Activated naive CD8-positive, alpha-beta T cell treated with anti-CD3 and anti-CD28 coated beads, Interleukin-2, amount 50 U/mL, for 16 hours (primary cell): ENCODE measurements around the gene CDH26.
"Not testable (repeated sequence)": the region's sequence is repeated elsewhere in the genome, so short reads cannot be mapped to it uniquely, and the experiment has no call there.

Experiments
- DNase-seq: peaks from one replicate; pipeline ENCODE4 v3.0.0-alpha.2; 2020; ENCODE audit warnings: low read depth, low spot score

CDH26 gene

DNA sequence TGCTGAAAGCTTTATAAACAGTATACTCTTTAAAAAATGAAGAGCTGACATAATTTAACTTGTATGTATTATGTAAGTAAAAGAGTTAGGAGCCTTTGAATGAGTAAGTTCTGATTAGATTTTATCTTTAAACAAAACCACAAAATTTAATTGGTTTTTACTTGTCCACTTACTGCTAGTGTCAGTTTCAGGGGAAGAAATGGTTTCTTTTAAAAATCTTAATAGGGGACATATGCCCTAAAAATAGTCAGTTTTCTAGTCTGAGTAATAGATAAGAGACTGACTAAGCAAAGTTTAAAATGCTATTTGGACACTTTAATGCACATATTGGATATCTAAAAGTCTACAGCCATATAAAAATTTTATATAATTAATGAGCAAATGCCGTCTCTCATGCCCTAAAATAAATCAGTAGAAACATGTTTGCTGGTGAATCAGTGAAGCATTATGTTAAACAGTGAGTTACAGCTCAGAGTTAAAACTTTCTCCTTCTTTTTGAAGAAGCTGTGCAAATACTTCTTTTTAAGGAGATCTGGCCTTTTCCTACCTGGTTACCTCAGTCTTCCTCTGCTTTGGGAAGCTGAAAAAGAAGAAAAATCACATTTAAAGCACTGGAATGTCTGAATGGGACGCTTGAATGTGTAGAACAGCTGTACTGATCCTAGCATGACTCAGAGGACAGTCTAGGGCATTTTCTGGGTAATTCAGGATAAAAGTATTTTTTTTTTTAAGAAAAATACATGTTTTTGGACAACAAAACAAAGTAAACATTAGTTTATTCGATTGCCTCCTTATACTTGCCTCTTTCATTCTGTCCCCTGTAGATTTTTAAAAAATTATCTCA, 55.3 kb downstream of the CDH26 start:
- no peak for DNase-seq

DNA sequence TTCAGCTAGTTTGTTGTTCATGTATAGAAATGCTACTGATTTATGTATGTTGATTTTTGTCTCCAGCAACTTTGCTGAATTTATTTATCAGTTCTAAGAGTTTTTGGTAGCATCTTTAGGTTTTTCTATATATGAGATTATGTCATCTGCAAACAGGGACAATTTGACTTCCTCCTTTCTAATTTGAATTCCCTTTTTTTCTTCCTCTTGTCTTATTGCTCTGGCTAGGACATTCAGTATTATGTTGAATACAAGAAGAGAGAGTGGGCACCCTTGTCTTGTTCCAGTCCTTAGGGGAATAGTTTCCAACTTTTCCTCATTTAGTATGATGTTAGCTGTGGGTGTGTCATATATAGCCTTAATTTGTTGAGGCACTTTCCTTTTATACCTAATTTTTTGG, 58.2 kb downstream of the CDH26 start:
- no peak for DNase-seq

DNA sequence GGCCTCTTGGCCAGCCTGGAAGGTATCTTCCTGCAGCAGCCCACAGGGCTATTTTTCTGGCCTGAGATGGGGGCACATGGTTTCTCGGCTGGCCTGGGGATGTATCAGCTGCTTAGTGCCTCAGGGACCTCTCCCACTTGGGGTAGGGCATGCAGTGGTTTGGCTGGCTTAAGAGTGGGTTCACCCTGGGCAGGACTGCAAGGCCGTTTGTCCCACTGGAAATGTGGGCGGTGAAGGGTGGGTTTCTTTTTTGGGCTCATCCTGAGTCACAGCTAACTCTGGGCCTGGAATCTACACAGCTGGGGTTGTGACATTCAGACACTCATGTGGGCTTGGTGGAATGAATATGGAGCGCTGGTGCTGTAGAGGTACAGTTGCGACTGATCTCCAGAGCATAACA, 62.0 kb downstream of the CDH26 start:
- DNase-seq: no peak

DNA sequence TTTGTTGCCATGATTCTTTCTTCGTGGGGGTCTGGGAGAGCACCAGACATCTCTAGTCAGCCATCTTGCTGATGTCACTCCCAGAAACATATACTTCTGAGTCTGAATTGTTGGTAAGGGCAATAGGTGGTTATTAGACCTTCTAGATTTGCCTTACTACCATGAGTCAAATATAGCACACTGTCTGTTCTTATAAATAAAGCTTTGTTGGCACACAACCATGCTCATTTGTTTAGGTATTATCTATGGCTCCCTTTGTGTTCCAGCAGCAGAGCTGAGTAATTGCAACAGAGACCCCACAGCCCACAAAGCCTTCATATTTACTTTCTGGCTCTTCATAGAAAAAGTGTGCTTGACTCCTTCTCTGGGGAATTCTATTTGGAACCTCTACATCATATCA, 62.9 kb downstream of the CDH26 start:
- no peak for DNase-seq

DNA sequence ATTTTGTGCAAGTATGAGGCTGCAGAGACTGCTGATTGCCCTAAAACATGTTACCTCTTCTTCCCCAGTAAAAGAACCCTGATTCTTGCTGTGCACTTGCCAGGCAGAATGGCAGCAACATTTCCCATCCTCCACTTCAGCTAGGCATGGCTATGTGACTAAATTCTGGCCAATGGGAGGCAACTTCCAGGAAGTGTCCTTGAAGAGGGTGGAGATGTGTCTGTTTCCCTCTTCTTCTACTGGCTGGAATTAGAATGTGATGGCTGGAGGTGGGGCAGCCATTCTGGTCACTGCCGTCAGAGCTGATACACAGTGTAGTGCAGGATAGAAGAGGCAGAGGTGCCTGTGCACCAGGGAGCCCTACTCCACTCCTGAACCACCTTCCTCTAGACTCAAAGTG, 64.6 kb downstream of the CDH26 start:
- no peak for DNase-seq

DNA sequence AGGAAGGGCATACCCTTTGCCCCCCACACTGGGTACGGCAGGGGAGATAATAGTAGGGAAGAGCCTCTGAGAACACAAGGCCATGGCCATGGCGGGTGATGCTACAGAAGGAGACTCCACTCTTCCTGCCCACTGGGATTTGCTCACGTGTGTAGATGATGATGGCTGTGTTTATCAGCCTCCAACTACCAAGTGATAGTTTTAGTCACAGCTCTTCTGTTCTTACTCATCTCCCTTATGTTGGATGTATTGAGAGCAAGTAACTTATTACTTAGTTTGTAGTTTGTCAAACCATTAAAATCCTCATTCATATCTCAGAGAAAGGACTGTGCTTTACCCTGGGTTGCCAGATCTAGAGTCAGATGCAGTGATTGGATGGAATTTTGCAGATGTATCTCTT, 66.0 kb downstream of the CDH26 start:
- no peak for DNase-seq

DNA sequence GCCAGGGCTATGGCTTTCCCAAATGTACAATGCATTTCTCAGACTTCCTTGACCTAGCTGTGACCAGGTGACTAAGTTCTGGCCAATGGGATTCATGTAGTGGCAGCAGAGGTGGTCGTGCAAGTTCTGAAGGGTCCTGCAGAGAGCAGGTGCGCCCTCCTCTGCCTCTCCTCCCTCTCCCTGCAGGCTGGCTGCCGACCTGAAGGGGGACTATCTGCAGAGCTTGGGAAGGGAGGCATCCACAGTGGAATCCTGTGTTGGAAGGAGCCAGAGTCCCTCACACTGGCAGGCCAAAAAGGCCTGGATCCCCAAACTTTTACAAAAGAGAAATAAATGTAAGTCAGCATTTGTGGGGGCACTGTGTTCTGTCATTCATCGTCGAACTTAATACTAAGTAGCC, 66.6 kb downstream of the CDH26 start:
- no peak for DNase-seq

DNA sequence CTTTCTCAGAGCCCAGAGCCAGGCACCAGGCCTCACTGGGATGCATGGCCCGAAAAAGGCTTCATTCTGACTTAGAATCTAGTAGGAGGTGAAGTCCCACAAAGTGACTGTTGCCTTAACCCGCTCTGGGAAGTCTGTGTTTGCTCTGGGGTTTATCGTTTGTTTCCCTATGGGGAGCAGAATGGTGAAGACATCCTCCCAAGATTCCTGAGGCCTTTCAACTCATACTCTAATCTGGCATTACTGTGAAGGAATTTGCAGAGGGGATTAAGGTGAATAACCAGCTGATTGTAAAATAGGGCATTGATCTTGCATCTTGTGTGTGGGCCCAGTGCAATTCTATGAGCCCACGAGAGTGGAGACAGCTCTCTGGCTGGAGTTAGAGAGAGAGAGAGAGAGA, 67.8 kb downstream of the CDH26 start:
- DNase-seq: no peak

DNA sequence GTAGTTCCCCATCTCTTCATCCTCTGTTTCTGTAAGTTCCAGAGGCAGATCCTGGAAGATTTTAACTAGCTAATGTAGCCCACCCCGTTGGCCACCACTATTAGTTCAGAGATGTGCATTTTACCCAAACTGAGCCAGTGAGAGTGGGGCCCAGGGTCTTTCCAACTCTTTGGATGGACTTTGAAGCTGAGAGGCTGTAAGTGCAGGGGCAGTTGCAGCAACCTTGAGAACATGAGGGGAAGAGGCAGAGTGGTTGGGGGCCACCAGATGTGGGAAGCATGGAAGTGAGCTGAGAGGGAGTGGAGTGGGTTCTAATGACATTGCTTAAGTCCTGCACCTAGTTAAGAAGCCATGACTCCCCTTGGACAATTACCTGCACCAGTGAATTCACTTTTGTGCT, 72.2 kb downstream of the CDH26 start:
- no peak for DNase-seq

DNA sequence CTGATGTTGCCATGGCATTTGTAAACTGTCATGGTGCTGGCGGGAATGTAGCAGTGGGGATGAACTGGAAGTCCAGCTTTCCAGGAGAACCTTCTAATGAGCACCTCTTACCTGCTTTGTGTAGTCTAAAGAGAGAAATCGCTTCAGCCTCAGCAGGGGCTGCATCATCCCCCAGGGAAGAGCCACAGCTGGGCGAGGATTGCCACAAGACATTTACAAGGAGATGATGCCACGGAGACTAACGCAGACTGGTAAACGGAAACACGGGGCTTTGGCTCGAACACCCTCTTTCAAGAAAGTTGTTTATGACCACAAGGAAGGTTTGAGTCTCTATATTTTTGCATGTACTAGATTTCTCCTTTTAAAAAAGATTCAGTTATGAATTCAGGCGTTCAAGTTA, 72.9 kb downstream of the CDH26 start:
- no peak for DNase-seq

DNA sequence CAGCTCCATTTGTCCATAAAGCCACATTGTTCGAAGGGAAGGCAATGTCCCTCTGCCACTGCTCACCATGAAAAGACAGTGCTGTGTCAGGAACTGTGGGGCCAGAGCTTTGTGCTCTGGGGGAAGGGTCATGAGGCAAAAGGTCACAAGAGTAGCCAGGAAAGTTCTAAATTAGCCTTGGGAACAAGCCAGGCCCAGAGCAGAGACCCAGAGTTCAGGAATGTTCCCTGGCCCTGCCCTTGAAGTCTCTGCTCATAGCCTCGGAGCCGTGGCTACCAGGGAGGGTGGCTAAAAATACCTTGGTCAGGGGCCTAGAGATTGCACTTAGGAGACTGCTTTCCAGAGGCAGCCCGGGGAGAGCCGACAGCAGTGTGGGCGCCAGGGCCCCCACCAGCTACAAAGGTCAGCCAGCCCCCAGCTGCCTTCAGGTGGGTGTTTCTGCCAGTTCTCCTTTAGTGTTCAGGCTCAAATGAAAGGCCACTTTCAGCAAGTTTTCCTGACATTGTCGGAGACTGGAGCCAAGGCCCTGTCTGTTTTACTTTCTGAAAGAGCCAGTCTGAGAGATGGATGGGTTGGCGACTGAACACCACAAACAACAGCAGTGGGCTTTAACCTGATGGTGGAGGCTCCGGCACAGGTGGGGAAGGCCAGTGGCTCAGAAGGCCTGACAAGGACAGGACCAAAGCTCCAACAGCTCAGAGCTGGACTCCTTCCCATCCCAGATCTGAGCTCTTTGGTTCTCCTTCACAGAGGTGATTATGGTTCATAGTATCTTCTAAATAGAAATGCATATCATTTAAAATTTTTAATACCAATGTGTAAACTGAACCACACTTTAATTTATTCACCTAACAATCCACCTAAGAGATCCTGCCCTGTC, 76.2 kb downstream of the CDH26 start:
- DNase-seq: no peak

DNA sequence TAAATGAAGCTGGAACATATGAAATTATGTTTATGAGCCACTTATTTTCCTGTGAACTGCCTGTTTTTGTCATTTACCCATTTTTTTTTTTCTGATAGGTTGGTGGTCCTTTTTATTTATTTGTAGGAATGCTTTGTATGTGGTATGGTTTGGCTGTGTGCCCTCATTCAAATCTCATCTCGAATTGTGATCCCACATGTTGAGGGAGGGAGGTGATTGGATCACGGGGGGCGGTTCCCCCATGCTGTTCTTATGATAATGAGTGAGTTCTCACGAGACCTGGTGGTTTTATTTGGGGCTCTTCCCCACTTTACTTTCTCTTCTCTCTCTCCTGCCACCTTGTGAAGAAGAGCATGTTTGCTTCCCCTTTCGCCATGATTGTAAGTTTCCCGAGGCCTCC, 77.3 kb downstream of the CDH26 start:
- no peak for DNase-seq

DNA sequence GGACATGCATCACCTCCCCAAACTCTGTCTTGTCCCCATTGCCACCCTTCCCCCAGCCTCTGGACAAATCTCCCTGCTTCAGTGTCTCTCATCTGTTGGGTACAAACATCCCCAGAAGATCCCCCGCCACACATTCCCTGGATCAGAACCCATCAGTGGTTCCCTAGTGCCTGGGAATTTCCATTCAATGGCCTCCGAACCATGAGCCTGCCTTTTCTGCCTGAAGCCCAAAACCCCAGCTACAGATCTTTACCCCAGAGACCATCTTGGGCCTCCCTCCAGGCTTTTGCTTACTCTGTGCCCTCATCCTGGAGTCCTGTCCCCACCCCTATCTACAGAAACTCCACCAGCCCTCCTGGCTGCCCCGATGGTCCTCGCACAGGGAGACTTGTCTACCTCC, 78.1 kb downstream of the CDH26 start:
- no peak for DNase-seq

DNA sequence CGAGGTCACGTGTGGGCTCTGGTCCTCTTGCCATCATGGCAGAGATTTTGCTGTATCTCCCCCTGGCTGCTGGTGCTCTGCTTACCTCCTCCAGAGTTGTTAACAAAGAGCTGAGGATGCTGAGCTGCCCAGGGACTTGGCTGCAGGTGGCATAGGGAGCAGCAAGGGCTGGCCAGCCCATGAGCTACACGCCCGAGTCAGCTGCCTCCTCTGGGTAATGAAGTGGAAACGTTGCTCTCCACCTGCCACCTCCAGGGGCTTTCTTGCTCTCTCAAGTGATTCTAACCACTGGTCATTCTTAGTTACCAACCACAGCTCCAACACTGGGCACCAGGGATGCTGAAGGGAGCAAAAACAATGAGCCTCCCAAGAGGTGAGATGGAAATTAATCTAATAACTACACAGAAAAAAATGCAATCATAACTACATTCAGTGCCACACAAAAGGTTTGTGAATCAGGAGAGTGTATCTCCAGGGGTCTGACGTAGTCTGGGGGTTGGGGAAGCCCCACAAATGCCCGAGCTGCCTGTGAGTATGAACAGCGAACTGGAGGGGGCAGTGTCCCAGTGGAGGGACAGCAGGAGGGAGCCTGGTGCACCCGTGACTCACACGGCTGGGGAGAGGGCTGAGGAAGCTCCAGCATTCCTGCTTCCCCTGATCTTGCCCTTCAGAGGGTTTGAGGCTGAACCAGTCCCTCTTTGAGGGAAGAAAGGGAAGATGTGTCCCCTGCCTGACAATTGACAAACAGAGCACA, 78.7 kb downstream of the CDH26 start:
- no peak for DNase-seq

DNA sequence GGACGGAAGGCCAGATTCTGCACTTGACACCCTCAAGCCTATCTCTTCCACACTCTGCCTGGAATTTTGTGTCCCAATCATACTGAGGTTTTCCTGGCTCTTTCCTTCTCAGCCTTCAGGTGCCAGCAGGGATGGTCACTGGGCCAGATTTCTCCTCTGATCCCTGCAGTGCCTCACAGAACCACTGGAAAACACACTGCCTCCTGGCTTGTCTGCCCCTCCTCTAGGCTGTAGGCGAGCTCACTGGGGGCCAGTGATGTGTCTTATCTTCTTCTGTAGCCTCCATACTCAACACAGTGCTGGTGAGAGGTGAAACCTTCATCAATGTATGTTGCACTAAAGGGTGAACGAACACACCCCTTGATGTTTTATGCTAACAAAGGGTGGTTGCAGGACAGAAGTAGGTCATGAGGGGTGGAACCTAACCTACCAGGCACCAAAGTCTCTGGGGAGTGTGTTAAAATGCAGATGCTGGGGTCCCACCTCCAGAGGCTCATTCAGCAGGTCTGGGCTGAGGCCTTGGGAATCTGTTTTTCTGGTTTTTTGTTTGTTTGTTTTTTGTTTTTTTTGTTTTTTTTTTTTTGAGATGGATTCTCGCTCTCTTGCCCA, 80.3 kb downstream of the CDH26 start:
- DNase-seq: no peak

DNA sequence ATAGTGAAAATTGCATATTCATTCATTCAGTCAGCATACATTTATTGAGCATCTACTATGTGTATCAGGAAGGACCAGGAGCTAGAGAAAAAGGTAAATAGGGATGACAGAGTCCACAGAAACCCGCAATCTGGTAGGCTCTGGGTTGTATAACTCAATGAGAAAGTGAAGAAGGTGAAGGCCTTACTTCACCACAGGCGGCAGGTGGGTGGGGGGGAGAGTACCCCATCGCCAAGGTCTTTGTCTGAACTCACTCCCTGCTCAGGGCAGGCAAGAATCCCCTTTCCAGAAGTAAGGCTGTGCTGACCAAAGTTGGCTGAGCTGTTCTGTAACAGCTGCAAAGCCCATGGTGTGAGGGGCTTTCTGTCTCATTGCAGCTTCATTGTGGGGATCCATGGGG, 81.3 kb downstream of the CDH26 start:
- no peak for DNase-seq

DNA sequence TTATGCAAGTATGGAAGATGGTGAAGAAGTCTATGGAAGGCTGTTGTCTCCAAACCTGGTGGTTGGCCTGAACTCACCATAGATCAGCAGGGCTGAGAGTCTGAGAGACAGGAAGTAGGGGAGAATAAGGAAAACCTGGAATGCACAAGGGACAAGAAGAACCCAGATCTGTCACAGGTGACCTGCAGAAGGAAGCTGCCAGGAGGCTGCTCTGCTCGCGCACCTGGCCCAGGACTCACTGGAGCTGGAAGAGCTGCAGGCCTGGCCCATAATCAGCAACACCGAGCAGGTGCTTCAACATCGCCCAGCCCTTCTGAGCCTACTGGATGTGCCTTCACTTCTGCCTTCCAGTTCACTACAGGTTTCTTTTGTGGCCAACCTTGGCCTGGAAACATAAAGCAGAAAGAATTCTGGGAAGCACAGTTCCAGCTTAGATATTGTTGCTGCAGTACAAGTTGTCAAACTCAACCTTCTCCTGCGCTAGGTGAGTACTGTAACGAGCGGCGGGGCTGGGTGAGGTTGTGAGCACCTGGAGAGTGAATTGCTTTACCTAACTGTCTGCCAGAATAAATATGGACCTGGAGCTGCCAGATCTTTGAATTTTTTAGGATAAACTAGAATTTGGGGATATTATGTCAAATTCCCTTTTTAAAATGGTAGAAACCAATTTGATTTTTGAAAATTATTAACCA, 82.4 kb downstream of the CDH26 start:
- no peak for DNase-seq

DNA sequence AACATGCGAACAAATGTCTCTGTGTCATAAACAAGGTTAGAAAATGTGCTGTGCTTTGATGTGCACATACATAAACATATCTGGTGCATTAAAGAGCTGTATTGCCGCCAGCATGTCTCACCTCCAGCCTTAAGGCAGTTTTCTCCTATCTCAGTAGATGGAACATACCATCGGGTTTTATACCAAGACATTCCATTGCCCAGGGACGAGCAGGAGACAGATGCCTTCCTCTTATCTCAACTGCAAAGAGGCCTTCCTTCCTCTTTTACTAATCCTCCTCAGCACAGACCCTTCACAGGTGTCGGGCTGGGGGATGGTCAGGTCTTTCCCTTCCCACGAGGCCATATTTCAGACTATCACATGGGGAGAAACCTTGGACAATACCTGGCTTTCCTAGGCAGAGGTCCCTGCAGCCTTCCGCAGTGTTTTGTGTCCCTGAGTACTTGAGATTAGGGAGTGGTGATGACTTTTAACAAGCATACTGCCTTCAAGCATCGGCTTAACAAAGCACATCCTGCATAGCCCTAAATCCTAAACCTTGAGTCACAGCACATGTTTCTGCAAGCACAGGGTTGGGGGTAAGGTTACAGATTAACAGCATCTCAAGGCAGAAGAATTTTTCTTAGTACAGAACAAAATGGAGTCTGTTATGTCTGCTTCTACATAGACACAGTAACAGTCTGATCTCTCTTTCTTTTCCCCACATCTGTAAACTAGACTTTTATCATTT, 83.4 kb downstream of the CDH26 start:
- DNase-seq: not testable (repeated sequence)

DNA sequence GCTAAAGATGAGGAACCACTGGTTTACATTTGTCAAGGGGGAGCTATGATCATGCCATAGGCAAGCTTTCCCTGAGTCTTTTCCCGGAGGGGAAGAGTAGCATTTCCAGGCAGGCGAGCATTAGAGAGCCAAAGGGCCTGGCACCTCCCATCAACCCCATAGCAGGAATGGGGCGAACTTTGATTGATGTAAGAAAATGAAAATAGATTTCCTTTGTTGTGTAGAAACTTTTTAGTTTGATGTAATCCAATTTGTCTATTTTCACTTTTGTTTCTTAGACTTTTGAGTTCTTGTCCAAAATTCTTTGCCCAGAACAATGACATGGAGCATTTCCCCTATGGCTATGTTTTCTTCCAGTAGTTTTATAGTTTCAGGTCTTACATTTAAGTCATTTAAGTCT, 85.2 kb downstream of the CDH26 start:
- no peak for DNase-seq

DNA sequence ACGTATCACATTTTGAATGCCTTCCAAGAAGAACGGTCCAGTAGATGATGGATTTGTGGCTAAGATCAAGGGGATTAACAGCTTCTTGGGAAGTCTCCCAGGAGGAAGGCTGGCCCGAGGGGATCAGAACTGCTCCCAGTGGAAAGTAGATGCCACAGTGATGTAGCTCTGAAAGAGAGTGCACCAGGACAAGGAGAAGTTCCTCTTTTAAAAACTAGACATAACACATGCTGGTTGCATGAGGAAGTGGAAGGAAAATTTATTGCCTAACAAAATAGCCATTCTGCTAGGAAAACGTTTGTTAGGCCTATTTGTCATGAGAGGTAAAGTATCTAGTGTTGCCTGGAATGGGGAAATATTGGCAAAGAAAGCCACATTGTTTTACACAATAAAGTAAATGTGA, 87.8 kb downstream of the CDH26 start:
- DNase-seq: no peak

DNA sequence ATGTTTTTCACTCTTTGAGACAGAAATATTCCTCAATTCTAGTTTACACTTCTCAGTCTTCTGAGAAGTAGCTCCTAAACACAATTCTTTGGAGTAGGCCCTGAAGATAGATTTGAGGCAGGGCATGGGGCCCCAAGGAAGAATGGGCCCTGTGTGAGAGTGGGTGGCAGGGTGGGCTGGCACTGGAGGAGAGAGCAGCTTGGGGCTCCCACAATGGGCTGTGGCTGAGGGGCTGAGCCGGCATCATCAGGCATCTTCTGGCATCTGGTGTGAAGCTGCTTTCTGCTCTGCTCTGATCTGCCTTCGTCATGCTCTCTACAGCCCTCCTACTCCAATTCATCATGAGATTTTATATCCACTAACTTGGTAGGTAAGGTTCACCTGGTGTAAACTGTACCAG, 88.2 kb downstream of the CDH26 start:
- no peak for DNase-seq
